Subcutaneous adipose tissue (tissue), 4 donors: ENCODE measurements around the gene PIGN. TPM values are rescaled to one million over a fixed set of nuclear protein-coding genes. Genes with fewer than 3 reads are reported as not detected.

Experiments
- CTCF ChIP-seq: fragments of 450-650 bp; IDR thresholded peaks from one replicate; pipeline ENCODE4 v1.5.1; 2016; ENCODE audit warnings: low read depth, mild to moderate bottlenecking, control low read depth, antibody characterized with exemption, moderate library complexity
- total RNA-seq, 4 donors: library from RNA; depleted of rRNA; stranded (reverse); fragments of >200 nt; gene quantifications; one replicate each; pipeline ENCODE4 v1.1.0, GENCODE V29; 2016

Gene PIGN
- total RNA-seq, result 10 to 100 TPM; 22.6 to 35.0 (median 31.3) TPM

DNA sequence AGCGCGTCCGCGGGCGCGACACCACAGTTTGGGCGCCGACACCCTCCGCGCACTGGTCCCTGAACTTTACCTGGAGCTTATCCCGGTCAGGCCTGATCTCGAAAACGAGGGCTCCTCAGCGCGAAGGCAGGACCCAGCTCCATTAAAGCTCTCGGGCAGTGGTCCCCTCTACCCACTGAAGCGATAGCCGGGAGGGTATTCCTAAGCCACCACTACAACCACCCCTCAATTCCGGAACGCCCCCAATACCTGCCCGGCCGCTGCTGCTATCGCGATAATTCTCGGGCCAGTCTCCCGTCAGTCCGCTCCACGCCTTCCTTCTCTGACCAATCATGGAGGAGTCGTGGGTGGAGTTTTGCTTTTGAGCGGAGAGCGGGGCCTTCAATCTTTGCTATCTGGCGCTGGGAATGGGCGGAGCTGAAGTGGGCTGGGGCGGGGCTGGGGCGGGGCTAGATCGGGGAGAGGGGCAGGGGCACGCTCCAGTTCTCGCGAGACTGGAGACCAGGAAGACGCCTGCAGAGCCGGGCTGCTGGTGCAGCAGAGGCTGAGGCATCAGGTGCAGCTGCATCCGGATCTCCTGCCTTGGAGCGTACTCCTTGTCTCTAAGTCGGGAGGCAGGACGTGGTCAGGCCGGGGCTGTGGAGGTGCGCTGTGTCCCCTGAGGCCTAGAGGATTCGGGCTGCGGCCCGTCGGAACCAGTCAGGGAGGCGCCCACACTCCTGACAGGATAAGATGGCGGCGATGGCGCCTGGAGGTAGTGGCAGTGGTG is at the start of gene PIGN, which contains the start of gene RELCH:
TSS of gene PIGN (minus strand) at position 283 of the 769 bp plus-strand sequence. CDS start 25,703 bp downstream, outside the sequence.
TSS of gene RELCH (plus strand) at position 482 of the 769 bp plus-strand sequence. CDS start at position 733, 251 bp downstream.
- TF ChIP-seq CTCF, result no peak

GRCh38 chr18:62236252-62236651 is 49.4 kb upstream of the PIGN start:
- no peak for TF ChIP-seq CTCF

DNA sequence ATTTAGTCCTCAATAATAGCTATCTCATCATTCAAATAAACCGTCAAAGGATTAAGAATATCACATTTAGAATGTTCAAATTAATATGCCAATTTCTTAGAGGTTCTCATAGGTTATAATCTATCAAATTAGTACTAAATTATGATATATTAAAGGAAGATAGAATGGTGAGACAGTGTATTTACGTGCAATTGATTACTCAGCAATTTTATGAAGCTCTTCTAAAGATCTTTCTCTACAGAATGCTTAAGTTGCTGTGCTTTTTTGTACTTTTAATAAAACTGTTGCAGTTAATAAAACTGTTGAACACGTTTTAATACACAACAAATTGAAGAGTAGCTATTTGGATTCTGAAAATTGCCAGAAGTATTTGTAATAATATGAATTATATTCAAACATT is 39.2 kb upstream of the PIGN start:
- TF ChIP-seq CTCF, result no peak

DNA sequence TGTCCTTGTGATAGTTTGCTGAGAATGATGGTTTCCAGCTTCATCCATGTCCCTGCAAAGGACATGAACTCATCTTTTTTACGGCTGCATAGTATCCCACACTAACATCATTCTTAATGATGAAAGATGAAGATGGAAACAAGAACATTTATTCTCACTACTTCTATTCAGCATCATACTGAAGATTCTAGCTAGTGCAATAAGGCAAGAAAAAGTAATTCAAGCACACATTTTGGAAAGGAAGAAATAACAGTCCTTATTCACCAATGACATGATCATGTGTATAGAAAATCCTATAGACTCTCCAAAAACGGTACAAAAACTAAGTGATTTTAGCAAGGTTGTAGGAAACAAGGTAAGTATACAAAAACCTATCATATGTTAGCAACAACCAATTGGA is 37.4 kb upstream of the PIGN start:
- no peak for TF ChIP-seq CTCF

- no peak for TF ChIP-seq CTCF
Measured at GRCh38 chr18:62214790-62215189, 27.9 kb upstream of the PIGN start.

GRCh38 chr18:62211325-62211828 is 24.5 kb upstream of the PIGN start:
- no peak for TF ChIP-seq CTCF

- TF ChIP-seq CTCF, result no peak
Measured at GRCh38 chr18:62210138-62210537, 23.3 kb upstream of the PIGN start.
